Kidney (tissue), 14 donors: ENCODE measurements around the gene APBA1. TPM values are rescaled to one million over a fixed set of nuclear protein-coding genes. Genes with fewer than 3 reads are reported as not detected.

ENCODE experiments used
- DNase-seq, 5 donors: peaks; one replicate each; pipeline ENCODE4 v3.0.0-alpha.2; 2013 to 2020
- FAIRE-seq: peaks from 2 replicates; lab custom pipeline; 2012; peaks lifted over from hg19 to GRCh38; lab: Jason Lieb, UNC
- H3K27ac ChIP-seq, 2 donors: one replicate each; pipeline ENCODE4 v1.7.0; 2013; ENCODE audit warnings: low read depth in 2 of 2, low read length in 2 of 2, inconsistent platforms in 1 of 2
- H3K27me3 ChIP-seq: one replicate; pipeline ENCODE4 v1.7.1; 2013; ENCODE audit warnings: low read length, inconsistent platforms; ENCODE audit not compliant: control insufficient read depth, insufficient read depth
- H3K36me3 ChIP-seq, 3 donors: one replicate each; pipeline versions ENCODE4 v1.7.0 to v1.7.1; 2013; ENCODE audit warnings: low read length in 3 of 3, control low read depth in 1 of 3, inconsistent platforms in 1 of 3; ENCODE audit not compliant: insufficient read depth in 3 of 3, control insufficient read depth in 2 of 3
- H3K4me1 ChIP-seq, 3 donors: one replicate each; pipeline versions ENCODE4 v1.7.0 to v1.7.1; 2013; ENCODE audit warnings: low read length in 3 of 3, inconsistent platforms in 1 of 3, low read depth in 1 of 3; ENCODE audit not compliant: control insufficient read depth in 2 of 3, insufficient read depth in 2 of 3
- H3K4me3 ChIP-seq, 3 donors: one replicate each; pipeline versions ENCODE4 v1.7.0 to v1.8.1; 2013; ENCODE audit warnings: low read length in 3 of 3, control low read depth in 1 of 3, inconsistent platforms in 1 of 3
- H3K9ac ChIP-seq, 3 donors: one replicate each; pipeline versions ENCODE4 v1.7.0 to v1.7.1; 2013; ENCODE audit warnings: low read length in 3 of 3, control low read depth in 1 of 3, inconsistent platforms in 1 of 3
- H3K9me3 ChIP-seq, 3 donors: one replicate each; pipeline versions ENCODE4 v1.7.0 to v1.7.1; 2013; ENCODE audit warnings: low read length in 3 of 3, control low read depth in 1 of 3, inconsistent platforms in 1 of 3; ENCODE audit not compliant: control insufficient read depth in 2 of 3, insufficient read depth in 1 of 3
- intact Hi-C: fragments of 100-400 bp; cut with DNase I; formaldehyde crosslinking; loops from one replicate; pipeline ENCODE4 v1.11.1; 2022
- polyA plus RNA-seq: library from polyadenylated mRNA; stranded (reverse); fragments of 350-450 nt; fragmentation: Illumina TruSeq; extraction: RNeasy Lipid Tissue Mini Kit (QIAGEN cat#74804); gene quantifications from one replicate; pipeline ENCODE4 v1.2.3, GENCODE V29; 2014; ENCODE audit warnings: low read depth, low replicate concordance; ENCODE audit not compliant: insufficient read depth
- total RNA-seq: library from RNA; stranded (reverse); fragmentation: NEBNext Ultra II Directional; extraction: Animal tissue kit (Norgen Biotek cat#: 25700); gene quantifications from one replicate; pipeline ENCODE4 v1.2.1, GENCODE V29; 2021
- TF ChIP-seq, protein P1 (sequence below): IDR thresholded peaks from 3 replicates; pipeline ENCODE4 v1.5.1; 2012; ENCODE audit warnings: mild to moderate bottlenecking, moderate library complexity, borderline replicate concordance; ENCODE audit not compliant: insufficient read depth; ENCODE audit errors: extremely low read depth
- donor health status: control.
- donor health status: control.
- donor health status: control.
- donor health status: control.
- donor health status: control.
- donor health status: DM: yes; HTN: yes; CAD: no.
- donor health status: Normal renal cell carcinoma (clear cell type).

Gene APBA1
- total and polyA plus RNA-seq, 2 donors from 2014 or later: 1.3 to 5.1 TPM

- FAIRE-seq: no peak
- H3K9me3 ChIP-seq: no peaks in the 10 kb centered on the region
Measured at GRCh38 chr9:69380811-69381210, 291.4 kb downstream of the APBA1 start.

DNA sequence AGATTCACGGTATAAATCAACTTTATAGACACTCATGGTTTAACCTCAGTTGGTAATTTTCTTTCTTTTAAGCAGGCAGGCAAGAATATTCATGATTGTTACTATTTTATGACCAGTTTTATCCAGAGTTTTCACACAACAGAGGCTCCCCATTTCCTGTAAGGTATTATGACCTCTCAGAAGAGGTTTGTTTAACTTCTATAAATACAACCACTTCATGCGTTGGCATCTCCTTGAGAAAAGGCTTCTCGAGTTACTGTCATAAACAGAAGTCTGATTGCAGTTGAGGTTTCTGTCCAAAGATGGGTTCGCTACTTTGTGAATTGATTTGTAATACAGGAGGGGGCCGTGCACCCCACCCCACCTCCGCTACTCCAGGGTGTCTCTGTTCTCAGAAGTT lies 291.9 kb downstream of the APBA1 start:
- Histone ChIP-seq H3K36me3 (no peaks in the 10 kb centered on the region), H3K4me3 (no peak overlapping the region), H3K4me1 (no peaks in the 10 kb centered on the region), H3K9me3 (no peaks in the 10 kb centered on the region), H3K27ac (no peak overlapping the region), H3K9ac (no peak overlapping the region), H3K27me3 (no peaks in the 10 kb centered on the region)
- no peak for DNase-seq
- no peak for FAIRE-seq
- intact Hi-C loops: no loop called here
- TF ChIP-seq, protein P1, sequence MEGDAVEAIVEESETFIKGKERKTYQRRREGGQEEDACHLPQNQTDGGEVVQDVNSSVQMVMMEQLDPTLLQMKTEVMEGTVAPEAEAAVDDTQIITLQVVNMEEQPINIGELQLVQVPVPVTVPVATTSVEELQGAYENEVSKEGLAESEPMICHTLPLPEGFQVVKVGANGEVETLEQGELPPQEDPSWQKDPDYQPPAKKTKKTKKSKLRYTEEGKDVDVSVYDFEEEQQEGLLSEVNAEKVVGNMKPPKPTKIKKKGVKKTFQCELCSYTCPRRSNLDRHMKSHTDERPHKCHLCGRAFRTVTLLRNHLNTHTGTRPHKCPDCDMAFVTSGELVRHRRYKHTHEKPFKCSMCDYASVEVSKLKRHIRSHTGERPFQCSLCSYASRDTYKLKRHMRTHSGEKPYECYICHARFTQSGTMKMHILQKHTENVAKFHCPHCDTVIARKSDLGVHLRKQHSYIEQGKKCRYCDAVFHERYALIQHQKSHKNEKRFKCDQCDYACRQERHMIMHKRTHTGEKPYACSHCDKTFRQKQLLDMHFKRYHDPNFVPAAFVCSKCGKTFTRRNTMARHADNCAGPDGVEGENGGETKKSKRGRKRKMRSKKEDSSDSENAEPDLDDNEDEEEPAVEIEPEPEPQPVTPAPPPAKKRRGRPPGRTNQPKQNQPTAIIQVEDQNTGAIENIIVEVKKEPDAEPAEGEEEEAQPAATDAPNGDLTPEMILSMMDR: no peak

More at GRCh38 chr9:69380811-69381210, 291.4 kb downstream of the APBA1 start:
- intact Hi-C loops: no loop called here
- TF ChIP-seq, protein P1: no peak
- no peaks in the 10 kb centered on the region for H3K4me1 ChIP-seq
- no peaks in the 10 kb centered on the region for H3K36me3 ChIP-seq
- no peak overlapping the region for H3K4me3 ChIP-seq
- no peak for DNase-seq
- no peak overlapping the region for H3K27ac ChIP-seq
- H3K9ac ChIP-seq: no peak overlapping the region
- no peaks in the 10 kb centered on the region for H3K27me3 ChIP-seq

DNA sequence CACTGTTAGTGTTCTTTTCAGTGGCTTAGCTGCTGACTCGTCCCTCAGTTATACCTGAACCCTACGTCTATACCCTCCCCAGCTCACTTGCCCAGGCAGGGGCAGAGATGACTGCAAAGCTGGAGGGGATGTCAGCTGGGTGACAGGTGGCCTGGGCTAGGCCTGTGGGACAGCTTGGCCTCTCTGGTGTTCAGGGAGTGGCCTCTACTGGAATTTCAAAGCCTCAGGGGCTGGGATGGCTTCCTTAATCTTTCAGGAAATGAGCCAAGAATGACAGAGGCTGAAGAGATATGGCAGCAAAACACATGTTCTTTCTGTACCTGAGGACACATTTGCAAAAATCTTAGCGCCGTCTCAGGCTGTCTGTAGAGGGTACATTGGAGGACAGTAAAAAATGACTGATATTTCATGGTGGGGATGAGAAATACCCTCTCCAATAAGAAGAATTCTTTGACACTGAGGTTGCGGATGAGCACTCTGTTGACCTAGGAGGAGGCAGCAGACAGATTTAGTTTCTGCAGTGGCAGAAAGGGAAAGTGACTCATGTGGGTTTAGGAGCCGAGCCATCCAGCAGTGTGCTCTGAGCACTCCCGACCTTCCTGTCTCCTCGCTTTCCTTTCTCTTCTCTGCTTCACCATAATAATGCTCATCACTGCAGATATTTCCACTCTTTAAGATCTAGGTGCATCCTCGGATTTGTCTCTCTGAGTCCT lies 292.7 kb downstream of the APBA1 start:
- Histone ChIP-seq H3K4me3 (no peak overlapping the region), H3K27me3 (no peaks in the 10 kb centered on the region), H3K9ac (no peak overlapping the region), H3K4me1 (no peaks in the 10 kb centered on the region), H3K9me3 (no peaks in the 10 kb centered on the region), H3K36me3 (no peaks in the 10 kb centered on the region), H3K27ac (no peak overlapping the region)
- no peak for DNase-seq
- TF ChIP-seq, protein P1: no peak
- no peak for FAIRE-seq
- intact Hi-C loops: no loop called here
